Kidney (tissue), 14 donors: ENCODE data around the gene IGSF23. TPM values are rescaled to one million over a fixed set of nuclear protein-coding genes. Genes with fewer than 3 reads are reported as not detected.

Experiments used
- DNase-seq, 5 donors: peaks; one replicate each; pipeline ENCODE4 v3.0.0-alpha.2; 2013 to 2020
- FAIRE-seq: peaks from 2 replicates; lab custom pipeline; 2012; peaks lifted over from hg19 to GRCh38; lab: Jason Lieb, UNC
- H3K27ac ChIP-seq, 2 donors: one replicate each; pipeline ENCODE4 v1.7.0; 2013; ENCODE audit warnings: low read depth in 2 of 2, low read length in 2 of 2, inconsistent platforms in 1 of 2
- H3K27me3 ChIP-seq: one replicate; pipeline ENCODE4 v1.7.1; 2013; ENCODE audit warnings: low read length, inconsistent platforms; ENCODE audit not compliant: control insufficient read depth, insufficient read depth
- H3K36me3 ChIP-seq, 3 donors: one replicate each; pipeline versions ENCODE4 v1.7.0 to v1.7.1; 2013; ENCODE audit warnings: low read length in 3 of 3, control low read depth in 1 of 3, inconsistent platforms in 1 of 3; ENCODE audit not compliant: insufficient read depth in 3 of 3, control insufficient read depth in 2 of 3
- H3K4me1 ChIP-seq, 3 donors: one replicate each; pipeline versions ENCODE4 v1.7.0 to v1.7.1; 2013; ENCODE audit warnings: low read length in 3 of 3, inconsistent platforms in 1 of 3, low read depth in 1 of 3; ENCODE audit not compliant: control insufficient read depth in 2 of 3, insufficient read depth in 2 of 3
- H3K4me3 ChIP-seq, 3 donors: one replicate each; pipeline versions ENCODE4 v1.7.0 to v1.8.1; 2013; ENCODE audit warnings: low read length in 3 of 3, control low read depth in 1 of 3, inconsistent platforms in 1 of 3
- H3K9ac ChIP-seq, 3 donors: one replicate each; pipeline versions ENCODE4 v1.7.0 to v1.7.1; 2013; ENCODE audit warnings: low read length in 3 of 3, control low read depth in 1 of 3, inconsistent platforms in 1 of 3
- H3K9me3 ChIP-seq, 3 donors: one replicate each; pipeline versions ENCODE4 v1.7.0 to v1.7.1; 2013; ENCODE audit warnings: low read length in 3 of 3, control low read depth in 1 of 3, inconsistent platforms in 1 of 3; ENCODE audit not compliant: control insufficient read depth in 2 of 3, insufficient read depth in 1 of 3
- intact Hi-C: fragments of 100-400 bp; cut with DNase I; formaldehyde crosslinking; loops from one replicate; pipeline ENCODE4 v1.11.1; 2022
- polyA plus RNA-seq: library from polyadenylated mRNA; stranded (reverse); fragments of 350-450 nt; fragmentation: Illumina TruSeq; extraction: RNeasy Lipid Tissue Mini Kit (QIAGEN cat#74804); gene quantifications from one replicate; pipeline ENCODE4 v1.2.3, GENCODE V29; 2014; ENCODE audit warnings: low read depth, low replicate concordance; ENCODE audit not compliant: insufficient read depth
- total RNA-seq: library from RNA; stranded (reverse); fragmentation: NEBNext Ultra II Directional; extraction: Animal tissue kit (Norgen Biotek cat#: 25700); gene quantifications from one replicate; pipeline ENCODE4 v1.2.1, GENCODE V29; 2021
- TF ChIP-seq, protein P1 (sequence below): IDR thresholded peaks from 3 replicates; pipeline ENCODE4 v1.5.1; 2012; ENCODE audit warnings: mild to moderate bottlenecking, moderate library complexity, borderline replicate concordance; ENCODE audit not compliant: insufficient read depth; ENCODE audit errors: extremely low read depth
- donor health status: control.
- donor health status: control.
- donor health status: control.
- donor health status: control.
- donor health status: control.
- donor health status: DM: yes; HTN: yes; CAD: no.
- donor health status: Normal renal cell carcinoma (clear cell type).

Gene IGSF23
- total and polyA plus RNA-seq, 2 donors from 2014 or later, result not detected

DNA sequence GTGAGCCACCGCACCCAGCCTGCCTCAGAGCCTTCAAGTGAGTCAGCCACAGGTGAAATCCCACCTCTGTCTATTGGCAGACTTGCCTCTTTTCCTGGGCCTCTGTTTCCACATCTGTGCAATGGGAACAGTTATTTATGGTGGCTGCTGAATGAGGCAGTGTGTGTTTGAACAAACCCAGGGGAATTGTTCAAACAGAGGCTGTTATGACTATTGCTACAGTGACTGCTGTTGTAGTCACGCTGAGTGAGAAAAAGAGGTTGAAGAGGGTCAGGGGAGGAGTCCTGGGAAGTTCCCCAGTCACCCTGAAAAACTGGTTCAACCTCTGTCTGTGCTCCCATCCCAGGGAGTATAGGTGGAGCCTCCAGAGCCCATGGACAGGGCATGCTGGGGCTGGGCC, 58.0 kb downstream of the IGSF23 start, which contains the start of gene CEACAM19:
TSS of gene CEACAM19 (plus strand) at position 83 of the 400 bp plus-strand sequence. CDS start 450 bp downstream, outside the sequence.
- H3K9me3 ChIP-seq, result no peaks in the 10 kb centered on the region
- H3K27ac ChIP-seq, result no peak within 1 kb of the TSS
- no peak within 1 kb of the TSS for H3K4me3 ChIP-seq
- H3K36me3 ChIP-seq, result no peaks in the 10 kb centered on the region
- H3K27me3 ChIP-seq, result no peaks in the 10 kb centered on the region
- no peak within 1 kb of the TSS for H3K9ac ChIP-seq
- no peak for FAIRE-seq
- intact Hi-C loops, result no loop called here
- DNase-seq, result no peak
- H3K4me1 ChIP-seq, result peaks cover 0 to 6% (median 2%) of the 10 kb centered on the region in 3 donors
- TF ChIP-seq, protein P1, sequence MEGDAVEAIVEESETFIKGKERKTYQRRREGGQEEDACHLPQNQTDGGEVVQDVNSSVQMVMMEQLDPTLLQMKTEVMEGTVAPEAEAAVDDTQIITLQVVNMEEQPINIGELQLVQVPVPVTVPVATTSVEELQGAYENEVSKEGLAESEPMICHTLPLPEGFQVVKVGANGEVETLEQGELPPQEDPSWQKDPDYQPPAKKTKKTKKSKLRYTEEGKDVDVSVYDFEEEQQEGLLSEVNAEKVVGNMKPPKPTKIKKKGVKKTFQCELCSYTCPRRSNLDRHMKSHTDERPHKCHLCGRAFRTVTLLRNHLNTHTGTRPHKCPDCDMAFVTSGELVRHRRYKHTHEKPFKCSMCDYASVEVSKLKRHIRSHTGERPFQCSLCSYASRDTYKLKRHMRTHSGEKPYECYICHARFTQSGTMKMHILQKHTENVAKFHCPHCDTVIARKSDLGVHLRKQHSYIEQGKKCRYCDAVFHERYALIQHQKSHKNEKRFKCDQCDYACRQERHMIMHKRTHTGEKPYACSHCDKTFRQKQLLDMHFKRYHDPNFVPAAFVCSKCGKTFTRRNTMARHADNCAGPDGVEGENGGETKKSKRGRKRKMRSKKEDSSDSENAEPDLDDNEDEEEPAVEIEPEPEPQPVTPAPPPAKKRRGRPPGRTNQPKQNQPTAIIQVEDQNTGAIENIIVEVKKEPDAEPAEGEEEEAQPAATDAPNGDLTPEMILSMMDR, result no peak

DNA sequence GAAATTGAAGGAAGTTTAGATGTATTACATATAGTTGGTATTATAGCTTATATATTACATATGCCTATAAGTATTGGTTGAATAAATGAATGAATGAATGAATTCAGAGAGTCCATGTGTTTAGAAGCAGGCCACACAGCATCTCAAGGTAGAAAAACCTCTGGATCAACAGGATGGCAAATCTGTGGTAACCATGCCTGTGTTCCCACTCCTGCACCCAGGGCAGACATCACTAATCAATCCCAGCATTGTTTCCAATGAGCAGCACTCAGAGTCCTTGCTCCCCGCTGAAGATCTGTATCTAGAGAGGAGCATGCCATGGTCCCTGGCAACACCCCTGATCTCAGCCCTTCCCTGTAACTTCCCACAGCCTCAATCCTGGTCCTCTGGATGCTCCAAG, 58.9 kb downstream of the IGSF23 start:
- Histone ChIP-seq H3K4me3 (no peak overlapping the region), H3K36me3 (no peaks in the 10 kb centered on the region), H3K27me3 (no peaks in the 10 kb centered on the region), H3K27ac (no peak overlapping the region), H3K4me1 (peaks cover 0 to 6% (median 2%) of the 10 kb centered on the region in 3 donors), H3K9ac (no peak overlapping the region), H3K9me3 (no peaks in the 10 kb centered on the region)
- FAIRE-seq (no peak), DNase-seq (no peak)
- TF ChIP-seq, protein P1, result no peak
- intact Hi-C loops, result no loop called here

DNA sequence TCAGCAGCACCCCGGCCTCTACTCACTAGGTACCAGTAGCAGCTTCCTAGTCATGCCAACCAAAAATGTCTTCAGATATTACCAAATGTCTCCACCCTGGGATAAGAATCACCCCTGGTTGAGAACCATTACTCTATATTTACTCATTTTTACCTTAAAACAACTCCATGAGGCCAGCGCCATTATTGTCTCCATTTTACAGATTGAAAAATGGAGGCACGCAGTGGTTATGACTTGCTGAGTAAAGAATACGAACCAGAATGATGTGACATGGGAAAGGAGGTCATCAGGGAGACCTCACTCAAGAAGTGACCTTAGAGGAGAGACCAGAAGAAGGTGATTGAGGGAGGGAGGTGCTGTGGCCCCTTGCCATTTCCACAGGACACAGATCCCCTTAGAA, 60.1 kb downstream of the IGSF23 start:
- peaks cover 0 to 6% (median 2%) of the 10 kb centered on the region in 3 donors for H3K4me1 ChIP-seq
- no peak overlapping the region for H3K9ac ChIP-seq
- intact Hi-C loops, result no loop called here
- H3K36me3 ChIP-seq, result no peaks in the 10 kb centered on the region
- DNase-seq, result no peak
- no peaks in the 10 kb centered on the region for H3K9me3 ChIP-seq
- H3K4me3 ChIP-seq, result no peak overlapping the region
- no peak for FAIRE-seq
- TF ChIP-seq, protein P1, result no peak
- H3K27me3 ChIP-seq, result no peaks in the 10 kb centered on the region
- H3K27ac ChIP-seq, result no peak overlapping the region

DNA sequence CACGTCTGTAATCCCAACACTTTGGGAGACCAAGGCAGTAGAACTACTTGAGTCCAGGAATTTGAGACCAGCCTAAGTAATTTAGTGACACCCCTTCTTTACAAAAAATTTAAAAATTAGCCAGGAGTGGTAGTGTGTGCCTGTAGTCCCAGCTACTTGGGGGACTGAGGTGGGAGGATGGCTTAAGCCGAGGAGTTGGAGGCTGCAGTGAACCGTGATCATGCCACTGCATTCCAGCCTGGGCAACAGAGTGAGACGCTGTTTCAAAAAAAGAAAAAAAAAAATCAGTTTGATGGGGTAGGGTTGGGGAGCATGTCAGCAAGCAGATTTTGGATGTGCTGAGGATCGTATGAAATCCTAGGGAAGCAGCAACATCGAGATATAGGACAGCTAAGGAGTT, 62.2 kb downstream of the IGSF23 start:
- peak in 3 of 5 donors; percentile 56 to 79 (median 69) for DNase-seq
- no peak for FAIRE-seq
- Histone ChIP-seq H3K4me1 (peaks cover 0 to 6% (median 2%) of the 10 kb centered on the region in 3 donors), H3K4me3 (no peak overlapping the region), H3K27me3 (no peaks in the 10 kb centered on the region), H3K9me3 (no peaks in the 10 kb centered on the region), H3K9ac (no peak overlapping the region), H3K27ac (no peak overlapping the region), H3K36me3 (no peaks in the 10 kb centered on the region)
- intact Hi-C loops, result no loop called here
- TF ChIP-seq, protein P1, result no peak
